H1 (cell line): ENCODE data around the gene GTF2H2C_2.
"Not testable (repeated sequence)": the region's sequence is repeated elsewhere in the genome, so short reads cannot be mapped to it uniquely, and the experiment has no call there.

ENCODE experiments used
- CTCF ChIA-PET: fragments of 300-600 bp; sonication (Branson Sonifier 250); formaldehyde crosslinking; loops from one replicate; lab custom pipeline; 2021; ENCODE audit not compliant: partially characterized antibody; lab: Charles Lee
- POLR2A ChIA-PET: fragments of 300-600 bp; sonication (Branson Sonifier 250); formaldehyde crosslinking; loops from one replicate; lab custom pipeline; 2021; ENCODE audit warnings: inconsistent platforms; ENCODE audit not compliant: partially characterized antibody; lab: Charles Lee
- DNase-seq, 2 experiments: peaks; one replicate each; pipeline versions ENCODE4 v3.0.0 to v3.0.0-alpha.2; 2010 to 2022; ENCODE audit warnings: low spot score in 2 of 2, low read depth in 1 of 2, mixed read lengths in 1 of 2
- FAIRE-seq: peaks from 2 replicates; lab custom pipeline; 2011; peaks lifted over from hg19 to GRCh38; lab: Jason Lieb, UNC
- H2AFZ ChIP-seq: 2 replicates; pipeline ENCODE4 v1.8.1; 2012; ENCODE audit warnings: low read length, inconsistent platforms
- H2AK5ac ChIP-seq: 2 replicates; pipeline ENCODE4 v1.6.1; 2013; ENCODE audit warnings: low read depth, low read length
- H2BK120ac ChIP-seq: replicated peaks from 2 replicates; pipeline ENCODE3; 2013; ENCODE audit warnings: low read depth, low read length, inconsistent platforms
- H2BK12ac ChIP-seq: 2 replicates; pipeline ENCODE4 v1.6.1; 2013; ENCODE audit warnings: low read depth, low read length
- H2BK15ac ChIP-seq: 2 replicates; pipeline ENCODE4 v1.6.1; 2013; ENCODE audit warnings: low read length
- H2BK20ac ChIP-seq: 2 replicates; pipeline ENCODE4 v1.6.1; 2013; ENCODE audit warnings: low read length
- H2BK5ac ChIP-seq: 2 replicates; pipeline ENCODE4 v1.6.1; 2013; ENCODE audit warnings: low read depth, low read length
- H3K14ac ChIP-seq: 2 replicates; pipeline ENCODE4 v1.6.1; 2013; ENCODE audit warnings: inconsistent platforms; ENCODE audit not compliant: insufficient read length
- H3K18ac ChIP-seq: 2 replicates; pipeline ENCODE4 v1.6.1; 2013; ENCODE audit warnings: low read length; ENCODE audit errors: extremely low read depth
- H3K23ac ChIP-seq: 2 replicates; pipeline ENCODE4 v1.6.1; 2013; ENCODE audit warnings: inconsistent platforms; ENCODE audit not compliant: insufficient read length
- H3K23me2 ChIP-seq: 2 replicates; pipeline ENCODE4 v1.6.1; 2013; ENCODE audit warnings: low read depth, low read length
- H3K27ac ChIP-seq: 2 replicates; pipeline ENCODE4 v1.6.1; 2011; ENCODE audit warnings: low read depth, low read length, inconsistent platforms
- H3K27me3 ChIP-seq, 4 experiments: replicated peaks in 1 of 4; 1 replicate in 1 of 4; 2 replicates in 3 of 4; pipeline versions ENCODE4 v1.6.1 to v1.8.1; 2011 to 2013; ENCODE audit warnings: low read length in 3 of 4, mild to moderate bottlenecking in 3 of 4, inconsistent platforms in 2 of 4, mixed read lengths in 2 of 4, moderate library complexity in 1 of 4; ENCODE audit not compliant: control insufficient read depth in 3 of 4, insufficient read depth in 3 of 4; ENCODE audit errors: extremely low read depth in 1 of 4
- H3K36me3 ChIP-seq, 4 experiments: 2 replicates each; pipeline versions ENCODE4 v1.6.1 to v1.8.1; 2011 to 2013; ENCODE audit warnings: mild to moderate bottlenecking in 4 of 4, low read length in 3 of 4, moderate library complexity in 2 of 4, control low read depth in 1 of 4, inconsistent platforms in 1 of 4; ENCODE audit not compliant: insufficient read depth in 4 of 4, control insufficient read depth in 2 of 4
- H3K4ac ChIP-seq: replicated peaks from 2 replicates; pipeline ENCODE3; 2013; ENCODE audit warnings: low read length, low read depth, mixed read lengths, inconsistent platforms; ENCODE audit not compliant: insufficient read length
- H3K4me1 ChIP-seq, 4 experiments: replicated peaks in 1 of 4; 1 replicate in 1 of 4; 2 replicates in 3 of 4; pipeline versions ENCODE4 v1.6.1 to v1.8.1; 2011 to 2013; ENCODE audit warnings: low read length in 3 of 4, inconsistent platforms in 2 of 4, mixed read lengths in 1 of 4; ENCODE audit not compliant: insufficient read depth in 4 of 4, control insufficient read depth in 3 of 4
- H3K4me2 ChIP-seq, 2 experiments: 2 replicates each; pipeline versions ENCODE4 v1.6.1 to v1.8.1; 2011 to 2013; ENCODE audit warnings: low read depth in 2 of 2, low read length in 2 of 2, control low read depth in 1 of 2, inconsistent platforms in 1 of 2, mild to moderate bottlenecking in 1 of 2; ENCODE audit not compliant: insufficient read depth in 1 of 2
- H3K4me3 ChIP-seq, 4 experiments: fragments of 200-600, 300-600 bp in 1 of 4; sonication (generic), shearing (Covaris generic), sonication (Bioruptor Twin) in 1 of 4; 2 replicates each; pipeline versions ENCODE4 v1.5.1 to v1.8.1; 2011 to 2016; ENCODE audit warnings: low read length in 4 of 4, low read depth in 3 of 4, control low read depth in 2 of 4, inconsistent platforms in 2 of 4, mild to moderate bottlenecking in 2 of 4, mixed read lengths in 1 of 4, moderate library complexity in 1 of 4; ENCODE audit not compliant: insufficient read depth in 2 of 4; ENCODE audit errors: extremely low read depth in 1 of 4
- H3K56ac ChIP-seq: replicated peaks from 2 replicates; pipeline ENCODE3; 2013; ENCODE audit warnings: low read depth, mild to moderate bottlenecking, mixed read lengths, low read length, inconsistent platforms; ENCODE audit not compliant: insufficient read length
- H3K79me1 ChIP-seq: 2 replicates; pipeline ENCODE4 v1.6.1; 2013; ENCODE audit warnings: low read depth, low read length, control low read depth
- H3K79me2 ChIP-seq, 2 experiments: 2 replicates each; pipeline versions ENCODE4 v1.6.1 to v1.8.1; 2012 to 2013; ENCODE audit warnings: low read length in 2 of 2, mild to moderate bottlenecking in 2 of 2, inconsistent platforms in 1 of 2; ENCODE audit not compliant: insufficient read depth in 2 of 2, control insufficient read depth in 1 of 2
- H3K9ac ChIP-seq, 4 experiments: replicated peaks in 1 of 4; 1 replicate in 1 of 4; 2 replicates in 3 of 4; pipeline versions ENCODE4 v1.6.1 to v1.8.1; 2011 to 2013; ENCODE audit warnings: low read depth in 3 of 4, low read length in 3 of 4, control low read depth in 2 of 4, mild to moderate bottlenecking in 2 of 4, moderate library complexity in 2 of 4, inconsistent platforms in 1 of 4; ENCODE audit errors: extremely low read depth in 1 of 4
- H3K9me3 ChIP-seq, 2 experiments: 2 replicates each; pipeline versions ENCODE4 v1.6.1 to v1.8.1; 2012 to 2013; ENCODE audit warnings: mild to moderate bottlenecking in 2 of 2, moderate library complexity in 2 of 2, control low read depth in 1 of 2, inconsistent platforms in 1 of 2, low read depth in 1 of 2, low read length in 1 of 2, mixed read lengths in 1 of 2; ENCODE audit not compliant: insufficient read depth in 2 of 2
- H4K20me1 ChIP-seq, 2 experiments: replicated peaks in 1 of 2; 2 replicates each; pipeline versions ENCODE3 to v1.8.1; 2011 to 2013; ENCODE audit warnings: inconsistent platforms in 2 of 2, low read length in 2 of 2, mild to moderate bottlenecking in 1 of 2; ENCODE audit not compliant: insufficient read depth in 2 of 2, control insufficient read depth in 1 of 2
- H4K5ac ChIP-seq: 2 replicates; pipeline ENCODE4 v1.6.1; 2013; ENCODE audit warnings: low read length, low read depth, mixed read lengths, inconsistent platforms; ENCODE audit not compliant: insufficient read length
- H4K8ac ChIP-seq: 2 replicates; pipeline ENCODE4 v1.8.0; 2013; ENCODE audit warnings: mild to moderate bottlenecking, moderate library complexity, low read length, inconsistent platforms; ENCODE audit not compliant: insufficient read depth; ENCODE audit errors: extremely low read depth
- H4K91ac ChIP-seq: replicated peaks from 2 replicates; pipeline ENCODE3; 2013; ENCODE audit warnings: low read length, mixed read lengths, inconsistent platforms; ENCODE audit not compliant: insufficient read length
- WGBS, 2 experiments: shearing (Covaris generic) in 1 of 2; methylation state at CpG; one replicate each; pipeline versions ENCODE4 v1.1.6 to v1.1.7; 2013 to 2015; ENCODE audit warnings: low lambda C conversion rate in 2 of 2, mixed read lengths in 2 of 2, inconsistent platforms in 1 of 2, low coverage in 1 of 2, missing lambda C conversion rate in 1 of 2; ENCODE audit not compliant: insufficient replicate concordance in 2 of 2, insufficient coverage in 1 of 2, insufficient read length in 1 of 2; ENCODE audit errors: extremely low coverage in 1 of 2, missing lambda C conversion rate in 1 of 2; 5-methylcytosine and 5-hydroxymethylcytosine counted together

The GTF2H2C_2 gene

GRCh38 chr5:70438518-70438917 is 23.4 kb downstream of the GTF2H2C_2 start:
- H2AK5ac ChIP-seq, H2BK15ac ChIP-seq, H3K79me2 ChIP-seq, FAIRE-seq, H4K91ac ChIP-seq, H3K4me3 ChIP-seq, H4K5ac ChIP-seq, H3K36me3 ChIP-seq, H3K9ac ChIP-seq, H3K14ac ChIP-seq, H3K9me3 ChIP-seq, H4K20me1 ChIP-seq, H3K23ac ChIP-seq, H2BK12ac ChIP-seq, H3K18ac ChIP-seq, H2BK5ac ChIP-seq, H2AFZ ChIP-seq, H2BK20ac ChIP-seq, H4K8ac ChIP-seq, POLR2A ChIA-PET, H3K4me2 ChIP-seq, H2BK120ac ChIP-seq, H3K4ac ChIP-seq, H3K27me3 ChIP-seq, H3K79me1 ChIP-seq, CTCF ChIA-PET, H3K56ac ChIP-seq, H3K27ac ChIP-seq, DNase-seq, H3K23me2 ChIP-seq, H3K4me1 ChIP-seq: not testable (repeated sequence)
- no CpG with 5 or more reads among the region's 2 CpGs for WGBS, 2 experiments

- H3K27me3 ChIP-seq, H2BK120ac ChIP-seq, H2BK15ac ChIP-seq, H3K23me2 ChIP-seq, H2AK5ac ChIP-seq, H3K4ac ChIP-seq, H4K5ac ChIP-seq, H3K36me3 ChIP-seq, H3K9ac ChIP-seq, H4K91ac ChIP-seq, H4K20me1 ChIP-seq, H3K4me1 ChIP-seq, H3K27ac ChIP-seq, H3K14ac ChIP-seq, H3K23ac ChIP-seq, POLR2A ChIA-PET, H4K8ac ChIP-seq, CTCF ChIA-PET, H3K79me1 ChIP-seq, H2BK20ac ChIP-seq, H3K18ac ChIP-seq, H2AFZ ChIP-seq, H3K4me3 ChIP-seq, H3K56ac ChIP-seq, H3K79me2 ChIP-seq, H3K9me3 ChIP-seq, H3K4me2 ChIP-seq, DNase-seq, H2BK12ac ChIP-seq, FAIRE-seq, H2BK5ac ChIP-seq: not testable (repeated sequence)
- no CpG with 5 or more reads among the region's 1 CpG for WGBS, 2 experiments
Measured at GRCh38 chr5:70449565-70449964, 34.4 kb downstream of the GTF2H2C_2 start.
